Loucy (cell line): ENCODE data around the gene NRG3.

ENCODE experiments used
- H2AFZ ChIP-seq: fragments of 200-600 bp; sonication (generic); 2 replicates; pipeline ENCODE4 v1.6.0; 2016; ENCODE audit warnings: antibody characterized with exemption, mild to moderate bottlenecking, low read length, moderate library complexity
- H3F3A ChIP-seq: fragments of 200-600 bp; 2 replicates; pipeline ENCODE4 v1.6.0; 2016; ENCODE audit warnings: antibody characterized with exemption, low read depth, mild to moderate bottlenecking
- H3K27me3 ChIP-seq: fragments of 200-600 bp; sonication (generic); 2 replicates; pipeline ENCODE4 v1.6.1; 2014; ENCODE audit warnings: low read length, mild to moderate bottlenecking; ENCODE audit not compliant: insufficient read depth, poor library complexity, severe bottlenecking
- H3K36me3 ChIP-seq: fragments of 200-600 bp; sonication (generic); 2 replicates; pipeline ENCODE4 v1.6.1; 2016; ENCODE audit warnings: low read length; ENCODE audit not compliant: insufficient read depth
- H3K4me1 ChIP-seq: fragments of 200-600 bp; sonication (generic); 2 replicates; pipeline ENCODE4 v1.5.1; 2014; ENCODE audit warnings: low read length, mild to moderate bottlenecking; ENCODE audit not compliant: insufficient read depth, poor library complexity, severe bottlenecking
- H3K4me2 ChIP-seq: fragments of 200-600 bp; sonication (generic); 2 replicates; pipeline ENCODE4 v1.6.0; 2014; ENCODE audit warnings: antibody characterized with exemption, low read length, low read depth, mild to moderate bottlenecking; ENCODE audit not compliant: poor library complexity, severe bottlenecking
- H3K4me3 ChIP-seq: fragments of 200-600 bp; sonication (generic); 2 replicates; pipeline ENCODE4 v1.5.1; 2014; ENCODE audit warnings: low read length, mild to moderate bottlenecking, mixed read lengths; ENCODE audit not compliant: poor library complexity, severe bottlenecking
- H3K79me2 ChIP-seq: fragments of 200-600 bp; sonication (generic); 2 replicates; pipeline ENCODE4 v1.6.1; 2014; ENCODE audit warnings: low read length; ENCODE audit not compliant: insufficient read depth
- H3K9ac ChIP-seq: fragments of 200-600 bp; sonication (generic); 2 replicates; pipeline ENCODE4 v1.6.0; 2014; ENCODE audit warnings: mild to moderate bottlenecking, low read depth, low read length, moderate library complexity; ENCODE audit not compliant: poor library complexity, severe bottlenecking
- H3K9me2 ChIP-seq: fragments of 200-600 bp; sonication (generic); replicated peaks from 2 replicates; pipeline ENCODE4 v1.6.1; 2016; ENCODE audit warnings: low read depth, low read length, mixed read lengths
- H3K9me3 ChIP-seq: fragments of 200-600 bp; sonication (generic); 2 replicates; pipeline ENCODE4 v1.6.1; 2014; ENCODE audit warnings: mild to moderate bottlenecking, antibody characterized with exemption, low read length, low read depth; ENCODE audit not compliant: insufficient read depth
- H4K20me1 ChIP-seq: fragments of 200-600 bp; sonication (generic); 2 replicates; pipeline ENCODE4 v1.6.0; 2014; ENCODE audit warnings: antibody characterized with exemption, low read length, mild to moderate bottlenecking; ENCODE audit not compliant: insufficient read depth, poor library complexity, severe bottlenecking
- EZH2phosphoT487 ChIP-seq: fragments of 200-600 bp; IDR thresholded peaks from 2 replicates; pipeline ENCODE4 v1.6.1; 2018; ENCODE audit warnings: antibody characterized with exemption, mild to moderate bottlenecking, moderate library complexity, borderline replicate concordance
- TF ChIP-seq, protein P1 (sequence below): fragments of 200-600 bp; sonication (generic); conservative IDR thresholded peaks from 2 replicates; pipeline ENCODE4 v1.5.1; 2014; ENCODE audit warnings: mild to moderate bottlenecking, antibody characterized with exemption, low read length

Gene NRG3

DNA sequence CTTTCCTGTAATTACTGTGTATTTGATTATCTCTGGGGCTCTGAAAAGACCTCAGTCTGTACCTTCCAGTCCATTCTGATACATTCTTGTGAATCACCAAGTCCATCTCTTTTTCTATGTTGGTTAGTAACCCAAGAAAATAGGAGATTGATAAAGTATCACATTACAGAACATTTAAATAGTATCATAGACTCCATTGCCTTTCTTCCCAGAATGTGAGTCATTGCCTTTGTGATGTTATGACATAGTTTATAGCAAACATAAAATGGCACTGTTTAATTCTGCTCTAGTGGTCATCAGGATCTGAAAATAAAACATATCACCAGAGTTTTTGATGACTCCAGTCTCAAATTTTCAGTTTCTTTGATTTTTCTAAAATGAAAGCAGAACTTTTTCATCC, 78.4 kb downstream of the NRG3 start:
- Histone ChIP-seq H3K4me1 (no peaks in the 10 kb centered on the region), H4K20me1 (no peaks in the 10 kb centered on the region), H3K9me2 (no peaks in the 10 kb centered on the region), H2AFZ (no peak overlapping the region), H3K9ac (no peak overlapping the region), H3K36me3 (no peaks in the 10 kb centered on the region), H3K9me3 (no peaks in the 10 kb centered on the region), H3F3A (no peaks in the 10 kb centered on the region), H3K27me3 (no peaks in the 10 kb centered on the region), H3K4me3 (no peak overlapping the region), H3K4me2 (no peak overlapping the region), H3K79me2 (no peaks in the 10 kb centered on the region)
- TF ChIP-seq, protein P1, sequence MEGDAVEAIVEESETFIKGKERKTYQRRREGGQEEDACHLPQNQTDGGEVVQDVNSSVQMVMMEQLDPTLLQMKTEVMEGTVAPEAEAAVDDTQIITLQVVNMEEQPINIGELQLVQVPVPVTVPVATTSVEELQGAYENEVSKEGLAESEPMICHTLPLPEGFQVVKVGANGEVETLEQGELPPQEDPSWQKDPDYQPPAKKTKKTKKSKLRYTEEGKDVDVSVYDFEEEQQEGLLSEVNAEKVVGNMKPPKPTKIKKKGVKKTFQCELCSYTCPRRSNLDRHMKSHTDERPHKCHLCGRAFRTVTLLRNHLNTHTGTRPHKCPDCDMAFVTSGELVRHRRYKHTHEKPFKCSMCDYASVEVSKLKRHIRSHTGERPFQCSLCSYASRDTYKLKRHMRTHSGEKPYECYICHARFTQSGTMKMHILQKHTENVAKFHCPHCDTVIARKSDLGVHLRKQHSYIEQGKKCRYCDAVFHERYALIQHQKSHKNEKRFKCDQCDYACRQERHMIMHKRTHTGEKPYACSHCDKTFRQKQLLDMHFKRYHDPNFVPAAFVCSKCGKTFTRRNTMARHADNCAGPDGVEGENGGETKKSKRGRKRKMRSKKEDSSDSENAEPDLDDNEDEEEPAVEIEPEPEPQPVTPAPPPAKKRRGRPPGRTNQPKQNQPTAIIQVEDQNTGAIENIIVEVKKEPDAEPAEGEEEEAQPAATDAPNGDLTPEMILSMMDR: no peak
- TF ChIP-seq EZH2phosphoT487: no peak

DNA sequence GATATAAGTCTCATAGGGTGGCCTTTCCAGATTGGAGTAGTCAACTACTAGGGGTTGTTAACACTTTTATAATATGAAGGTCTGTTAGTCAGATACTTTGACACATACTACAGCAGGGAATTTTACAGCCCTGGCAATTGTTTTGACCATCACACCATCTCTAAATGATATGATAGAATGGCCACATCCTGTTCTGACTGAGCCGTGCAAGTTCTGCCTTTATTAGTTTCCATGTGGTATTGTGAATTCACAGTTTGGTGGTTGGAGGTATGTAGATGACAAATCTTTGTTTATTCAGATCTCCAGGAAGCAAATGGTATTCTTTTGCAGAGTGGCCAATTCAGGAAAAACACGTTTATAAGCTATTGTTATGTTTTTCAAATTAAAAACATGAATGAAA, 83.0 kb downstream of the NRG3 start:
- no peak overlapping the region for H3K4me2 ChIP-seq
- no peaks in the 10 kb centered on the region for H3K36me3 ChIP-seq
- H3K27me3 ChIP-seq: no peaks in the 10 kb centered on the region
- H3K9ac ChIP-seq: no peak overlapping the region
- H4K20me1 ChIP-seq: no peaks in the 10 kb centered on the region
- H3F3A ChIP-seq: no peaks in the 10 kb centered on the region
- TF ChIP-seq, protein P1: no peak
- TF ChIP-seq EZH2phosphoT487: no peak
- no peaks in the 10 kb centered on the region for H3K9me3 ChIP-seq
- no peaks in the 10 kb centered on the region for H3K79me2 ChIP-seq
- H3K4me1 ChIP-seq: no peaks in the 10 kb centered on the region
- H3K4me3 ChIP-seq: no peak overlapping the region
- H2AFZ ChIP-seq: no peak overlapping the region
- H3K9me2 ChIP-seq: no peaks in the 10 kb centered on the region

- no peak for TF ChIP-seq EZH2phosphoT487
- TF ChIP-seq, protein P1: no peak
- Histone ChIP-seq H2AFZ (no peak overlapping the region), H3K27me3 (no peaks in the 10 kb centered on the region), H3K79me2 (no peaks in the 10 kb centered on the region), H3K4me2 (no peak overlapping the region), H3K4me3 (no peak overlapping the region), H4K20me1 (no peaks in the 10 kb centered on the region), H3F3A (no peaks in the 10 kb centered on the region), H3K9me2 (no peaks in the 10 kb centered on the region), H3K9ac (no peak overlapping the region), H3K36me3 (no peaks in the 10 kb centered on the region), H3K4me1 (no peaks in the 10 kb centered on the region), H3K9me3 (no peaks in the 10 kb centered on the region)
These were observed 84.0 kb downstream of the NRG3 start for GRCh38 chr10:81959016-81959415.
